Activated gamma-delta T cell treated with Interleukin-2 at 50 U/mL for 16 hours (primary cell): ENCODE results near the gene PANK1.

Experiments used
- DNase-seq: peaks from one replicate; pipeline ENCODE4 v3.0.0-alpha.2; 2020

The PANK1 gene

DNA sequence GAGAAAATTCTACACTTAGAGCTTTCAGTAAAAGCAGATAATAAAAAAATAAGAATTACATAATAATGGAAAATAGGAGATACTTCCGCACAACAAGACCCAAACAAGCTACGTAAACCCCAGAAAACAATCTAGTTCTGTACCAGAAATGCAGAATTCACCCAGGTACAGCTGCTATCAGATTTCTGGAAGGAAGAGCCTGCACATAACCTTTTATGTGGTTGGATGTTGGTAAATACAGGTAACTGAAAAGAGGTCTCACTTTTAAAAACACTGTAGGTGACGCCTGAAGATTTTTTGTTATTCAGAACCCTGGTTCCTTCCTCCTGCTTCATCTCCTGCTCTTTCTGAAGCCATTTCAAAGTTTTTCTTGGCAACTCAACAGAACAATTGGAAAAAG lies 29.9 kb downstream of the PANK1 start:
- no peak for DNase-seq

- DNase-seq: no peak
Measured at GRCh38 chr10:89613582-89613981, 31.5 kb downstream of the PANK1 start.

DNA sequence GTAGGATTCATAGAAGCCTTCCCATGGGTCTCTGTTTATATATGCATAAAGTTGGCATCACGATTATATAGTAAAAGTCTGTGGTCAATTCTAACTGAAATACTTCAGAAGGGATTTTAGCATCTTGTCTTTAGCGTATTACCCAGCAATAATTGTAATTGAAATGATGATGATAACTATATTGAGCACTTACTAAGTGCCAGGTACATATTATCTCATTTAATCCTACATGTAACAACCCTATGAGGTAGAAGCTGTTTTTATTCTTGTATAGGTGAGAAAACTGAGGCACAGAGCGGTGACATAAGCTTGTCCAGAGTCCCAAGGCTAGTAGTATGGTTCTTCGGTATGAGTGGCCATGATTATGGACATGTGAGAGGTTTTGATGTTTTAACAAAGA lies 33.8 kb downstream of the PANK1 start:
- DNase-seq: no peak

GRCh38 chr10:89609833-89610346 lies 35.2 kb downstream of the PANK1 start:
- no peak for DNase-seq

GRCh38 chr10:89604200-89604599 lies 40.8 kb downstream of the PANK1 start:
- no peak for DNase-seq

DNA sequence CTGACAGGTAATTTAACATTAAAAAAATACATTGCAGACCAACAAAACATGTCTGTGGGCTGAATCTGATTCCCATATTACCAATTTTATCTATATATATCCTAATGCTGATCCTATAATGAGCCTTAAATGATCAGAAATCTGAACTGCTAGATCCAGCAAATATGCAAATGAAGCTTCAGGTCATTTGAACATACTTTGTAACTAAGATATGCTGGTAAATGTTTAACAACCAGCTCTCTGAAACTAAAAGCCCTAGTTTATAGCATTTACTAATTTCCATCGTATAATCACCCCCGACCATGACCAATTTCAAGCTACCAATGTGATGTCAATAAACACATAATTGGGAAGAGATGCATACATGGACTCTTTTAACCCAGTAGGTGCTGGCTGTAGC lies 42.1 kb downstream of the PANK1 start:
- DNase-seq: no peak

- DNase-seq: no peak
Measured at GRCh38 chr10:89601728-89602361, 43.2 kb downstream of the PANK1 start.

- DNase-seq: no peak
Measured at GRCh38 chr10:89600041-89600440, 45.0 kb downstream of the PANK1 start.

- DNase-seq: no peak
Measured at GRCh38 chr10:89593043-89593442, 52.0 kb downstream of the PANK1 start.

DNA sequence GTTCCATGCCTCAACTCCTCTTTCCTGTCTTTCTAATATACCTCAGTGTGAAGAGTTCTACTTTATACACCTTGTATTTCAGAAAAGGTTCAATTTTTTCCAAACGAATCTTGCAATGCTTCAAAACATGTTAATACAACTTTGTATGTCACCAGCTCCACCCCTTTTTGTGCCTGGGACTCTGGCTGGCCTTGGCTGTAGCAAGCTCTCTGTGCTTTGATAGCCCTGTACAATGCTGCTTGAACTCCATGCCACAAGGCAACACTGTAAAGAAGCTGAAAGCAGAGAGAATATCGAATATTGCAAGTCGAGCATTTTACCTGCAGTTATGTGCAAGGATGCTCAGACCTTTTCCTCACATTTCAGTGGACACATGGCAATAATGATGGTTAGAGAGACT lies 52.5 kb downstream of the PANK1 start:
- DNase-seq: no peak

DNA sequence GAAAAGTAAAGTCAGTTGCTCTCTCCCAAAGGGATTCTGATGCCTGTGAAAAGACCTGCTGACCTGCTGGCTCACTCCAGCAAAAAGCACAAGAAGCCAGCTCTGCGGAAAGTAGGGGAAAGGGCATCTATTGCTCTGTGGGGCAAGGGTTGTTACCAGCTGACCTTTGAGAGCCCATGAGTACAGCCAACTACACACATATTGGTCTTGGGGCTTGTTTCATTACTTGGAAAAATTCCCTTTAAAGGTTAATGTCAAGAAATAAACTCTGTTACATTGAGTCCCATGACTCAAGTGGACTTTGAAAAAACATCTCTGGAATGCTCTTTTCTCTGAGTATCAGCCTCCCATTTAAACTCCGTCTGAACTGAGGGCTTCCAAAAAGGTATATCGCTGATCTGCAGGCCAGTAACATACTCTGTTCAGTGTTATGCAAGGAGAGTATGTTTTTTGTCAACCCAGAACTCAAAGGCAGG lies 53.2 kb downstream of the PANK1 start:
- no peak for DNase-seq

DNA sequence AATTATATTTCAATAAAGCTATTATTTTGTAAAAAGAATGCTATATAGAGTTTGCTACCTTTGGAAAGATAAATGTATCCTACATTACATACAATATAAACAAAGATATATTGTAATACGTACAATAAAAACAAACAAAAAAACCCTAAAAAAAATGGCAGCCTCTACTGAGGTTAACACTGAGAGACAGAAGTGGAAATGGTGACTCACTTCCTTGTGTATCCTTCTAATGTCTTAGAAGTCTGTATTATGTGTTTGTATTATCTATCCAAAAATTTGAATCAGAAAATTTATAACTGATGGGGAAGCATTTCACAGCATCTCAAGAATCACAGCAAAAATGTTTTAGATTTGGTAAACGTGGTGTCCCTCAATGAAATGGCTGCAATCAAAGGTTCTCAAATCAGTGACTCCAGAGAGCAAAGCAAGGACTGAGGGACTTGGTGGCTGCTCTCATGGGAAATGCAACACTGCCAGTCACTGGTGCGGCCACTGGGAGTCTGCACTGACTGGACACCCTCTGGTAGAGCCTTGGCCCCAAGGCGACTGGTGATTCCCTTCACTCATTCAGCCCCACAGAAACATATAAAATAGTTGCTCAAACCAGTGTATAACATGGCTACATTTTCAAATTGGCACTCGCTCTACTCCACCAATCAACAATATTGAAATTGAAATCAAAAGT lies 53.8 kb downstream of the PANK1 start:
- no peak for DNase-seq

DNA sequence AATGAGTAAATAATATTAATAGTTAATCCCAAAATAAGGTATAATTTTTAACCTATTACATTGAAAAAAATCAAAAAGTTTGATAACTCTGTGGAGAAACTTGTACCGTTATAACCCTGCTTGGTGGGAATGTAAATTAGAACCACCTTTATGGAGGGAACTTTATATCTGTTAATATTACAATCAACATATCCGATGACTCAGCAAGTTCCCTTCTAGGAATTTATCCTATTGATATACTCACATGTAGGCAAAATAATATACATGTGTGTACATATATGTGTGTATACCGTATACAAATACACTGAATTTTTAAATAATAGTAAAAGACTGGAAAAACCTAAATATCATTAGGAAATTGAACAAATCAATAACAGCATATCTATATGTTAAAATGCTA lies 54.7 kb downstream of the PANK1 start:
- no peak for DNase-seq

DNA sequence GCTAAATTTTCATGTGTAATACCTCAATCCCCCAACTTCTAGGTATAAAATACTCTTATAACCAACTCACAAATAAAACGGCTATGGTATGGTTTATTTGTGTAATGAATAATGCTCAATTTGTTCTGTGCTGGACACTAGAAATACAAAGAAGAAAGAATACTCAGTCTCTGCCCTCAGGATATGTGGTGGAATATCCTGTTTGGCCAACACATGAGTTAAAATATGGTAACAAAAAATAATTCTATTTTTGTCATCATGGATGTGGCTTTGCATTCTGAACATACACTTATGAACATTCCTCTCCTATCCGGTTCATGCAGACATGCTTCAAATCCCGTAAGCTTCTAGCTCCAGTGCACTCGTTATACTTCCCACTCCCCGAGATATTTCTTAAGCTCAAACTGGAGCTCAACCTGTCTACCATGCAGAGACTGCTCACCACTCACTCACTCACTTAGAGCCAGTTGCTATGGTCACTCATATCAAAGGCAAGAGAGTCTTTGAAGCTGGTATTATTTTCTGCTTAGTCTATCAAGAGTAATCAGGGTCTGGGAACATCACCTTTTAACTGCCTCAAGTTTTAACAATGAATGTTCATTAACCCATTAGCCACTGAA lies 55.8 kb downstream of the PANK1 start:
- no peak for DNase-seq

DNA sequence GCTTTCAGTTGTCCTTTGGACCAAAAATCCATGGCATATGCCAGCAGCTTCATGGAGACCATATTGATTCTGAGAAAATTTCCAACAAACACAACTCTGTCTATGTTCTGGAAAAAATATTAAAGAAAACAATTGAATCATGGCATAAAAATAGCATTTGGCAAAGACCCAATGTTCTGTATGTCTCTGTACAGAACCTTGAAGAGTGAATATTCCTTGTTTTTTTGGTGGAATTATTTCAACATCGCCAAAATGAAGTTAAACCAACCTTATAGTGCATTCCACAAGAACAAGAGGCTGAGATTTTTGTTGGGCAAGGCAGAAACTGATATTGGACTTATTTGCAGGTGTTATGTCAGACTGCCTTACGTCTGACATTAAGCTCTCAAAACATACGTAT lies 56.4 kb downstream of the PANK1 start:
- DNase-seq: no peak

- no peak for DNase-seq
Measured at GRCh38 chr10:89582022-89582421, 63.0 kb downstream of the PANK1 start.

DNA sequence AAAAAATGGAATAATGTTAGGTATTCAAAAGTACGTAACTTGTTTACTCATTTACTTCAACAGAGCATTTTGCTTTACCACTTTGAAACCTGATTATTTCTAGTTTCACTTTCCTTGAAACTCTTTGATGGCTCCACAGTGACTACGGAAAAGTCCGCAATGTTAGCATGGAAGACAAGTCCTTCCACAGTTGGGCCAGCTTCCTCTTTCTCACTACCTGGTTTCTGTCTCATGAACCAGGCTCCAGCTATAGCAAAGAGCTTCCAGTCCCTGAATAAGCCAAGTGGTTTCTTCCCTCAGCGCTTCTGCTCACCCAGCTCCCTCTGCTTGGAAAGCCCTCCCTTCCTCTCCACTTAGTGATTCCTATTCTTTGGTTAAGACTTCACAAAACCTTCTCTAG lies 64.8 kb downstream of the PANK1 start:
- no peak for DNase-seq

- no peak for DNase-seq
Measured at GRCh38 chr10:89576696-89577095, 68.3 kb downstream of the PANK1 start.

DNA sequence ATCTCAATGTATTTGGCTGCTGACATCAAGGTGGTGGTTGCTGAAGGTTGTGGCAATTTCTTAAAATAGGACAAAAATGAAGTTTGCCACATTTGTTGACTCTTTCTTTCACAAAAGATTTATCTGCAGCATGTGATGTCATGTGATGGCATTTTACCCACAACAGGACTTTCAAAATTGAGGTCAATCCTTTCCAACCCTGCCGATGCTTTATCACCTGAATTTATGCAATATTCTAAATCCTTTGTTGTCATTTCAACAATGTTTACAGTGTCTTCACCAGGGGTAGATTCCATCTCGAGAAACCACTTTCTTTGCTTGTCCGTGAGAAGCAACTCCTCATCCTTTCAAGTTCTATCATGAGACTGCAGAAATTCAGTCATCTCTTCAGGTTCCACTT lies 69.0 kb downstream of the PANK1 start:
- no peak for DNase-seq

- DNase-seq: no peak
Measured at GRCh38 chr10:89575031-89575430, 70.0 kb downstream of the PANK1 start.

DNA sequence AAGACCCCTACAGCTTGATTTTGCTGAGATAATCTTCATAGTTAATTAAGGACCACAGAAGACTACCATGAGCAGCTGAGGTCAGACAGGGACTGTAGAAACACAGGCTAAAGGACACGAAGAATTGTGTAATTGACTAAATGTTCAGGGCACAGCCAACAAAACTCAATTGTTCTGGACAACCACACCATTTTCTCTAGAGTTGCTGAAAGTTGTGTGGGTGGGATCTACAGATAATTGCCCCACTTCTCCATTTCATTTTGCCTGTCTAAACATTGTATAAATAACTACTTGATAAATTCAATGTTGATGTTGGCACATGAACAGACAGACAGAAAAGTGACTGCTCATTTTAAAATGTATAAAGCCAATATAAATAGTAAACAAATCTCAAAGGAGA lies 70.7 kb downstream of the PANK1 start:
- no peak for DNase-seq

GRCh38 chr10:89567576-89568245 lies 77.3 kb downstream of the PANK1 start:
- no peak for DNase-seq

- DNase-seq: no peak
Measured at GRCh38 chr10:89566992-89567391, 78.0 kb downstream of the PANK1 start.
